Measurements from ENCODE around the gene CRYGA. TPM values are rescaled to one million over a fixed set of nuclear protein-coding genes. Genes with fewer than 3 reads are reported as not detected.
"Not testable (repeated sequence)": the region's sequence is repeated elsewhere in the genome, so short reads cannot be mapped to it uniquely, and the experiment has no call there.

Gene CRYGA
- total RNA-seq, 2 donors from 2014 or later = not detected

GRCh38 chr2:208129744-208130711 is 33.4 kb downstream of the CRYGA start, which contains the start of gene CRYGC:
Gene CRYGC (minus strand): TSS chr2:208129828. CDS start chr2:208129792, 36 bp downstream.
- H3K9me3 ChIP-seq = no peaks in the 10 kb centered on the region
- no peak for TF ChIP-seq POLR2AphosphoS5 (IDR thresholded peaks at IDR 0.05)
- no peak for TF ChIP-seq CTCF (IDR thresholded peaks at IDR 0.05)
- no peak for TF ChIP-seq POLR2A (IDR thresholded peaks at IDR 0.05)
- H3K27ac ChIP-seq = no peak within 1 kb of the TSS
- H3K36me3 ChIP-seq = no peaks in the 10 kb centered on the region
- intact Hi-C loops (cut with DNase I) = no loop called here
- H3K4me3 ChIP-seq = no peak within 1 kb of the TSS
- no peaks in the 10 kb centered on the region for H3K4me1 ChIP-seq (replicated peaks)
- H3K27me3 ChIP-seq (replicated peaks; ENCODE audit: insufficient read depth) = no peaks in the 10 kb centered on the region
- 63% methylated on average over 19 of the region's 19 CpGs for whole genome bisulfite sequencing
- DNase-seq (ENCODE audit: low spot score) = no peak

DNA sequence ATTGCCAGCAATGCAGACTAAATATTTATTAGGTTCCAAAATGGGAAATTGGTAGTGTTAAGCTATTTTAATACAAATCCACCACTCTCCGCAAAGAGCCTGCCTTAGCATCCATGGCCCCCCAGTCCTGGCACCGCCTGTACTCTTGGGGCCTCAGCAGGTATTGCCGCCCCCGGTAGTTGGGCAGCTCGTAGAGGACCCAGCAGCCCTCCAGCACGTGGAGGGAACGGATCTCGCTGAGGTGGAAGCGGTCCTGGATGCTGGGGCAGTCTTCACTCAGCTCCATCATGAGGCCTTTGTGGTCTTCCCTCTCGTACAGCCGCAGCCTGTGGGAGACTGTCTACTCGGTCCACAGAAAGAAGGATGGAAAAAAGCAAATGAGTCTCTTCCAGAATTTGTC is 35.3 kb downstream of the CRYGA start:
- no peak overlapping the region for H3K4me3 ChIP-seq
- intact Hi-C loops (cut with DNase I) = no loop called here
- H3K27ac ChIP-seq = no peak overlapping the region
- H3K9me3 ChIP-seq = no peaks in the 10 kb centered on the region
- H3K4me1 ChIP-seq (replicated peaks) = no peaks in the 10 kb centered on the region
- no peak for DNase-seq (ENCODE audit: low spot score)
- no peaks in the 10 kb centered on the region for H3K36me3 ChIP-seq
- peaks cover 2% of the 10 kb centered on the region for H3K27me3 ChIP-seq (replicated peaks; ENCODE audit: insufficient read depth)
- TF ChIP-seq POLR2A (IDR thresholded peaks at IDR 0.05) = no peak
- no peak for TF ChIP-seq CTCF (IDR thresholded peaks at IDR 0.05)
- TF ChIP-seq POLR2AphosphoS5 (IDR thresholded peaks at IDR 0.05) = no peak
- WGBS = 96% methylated on average over 12 of the region's 12 CpGs

DNA sequence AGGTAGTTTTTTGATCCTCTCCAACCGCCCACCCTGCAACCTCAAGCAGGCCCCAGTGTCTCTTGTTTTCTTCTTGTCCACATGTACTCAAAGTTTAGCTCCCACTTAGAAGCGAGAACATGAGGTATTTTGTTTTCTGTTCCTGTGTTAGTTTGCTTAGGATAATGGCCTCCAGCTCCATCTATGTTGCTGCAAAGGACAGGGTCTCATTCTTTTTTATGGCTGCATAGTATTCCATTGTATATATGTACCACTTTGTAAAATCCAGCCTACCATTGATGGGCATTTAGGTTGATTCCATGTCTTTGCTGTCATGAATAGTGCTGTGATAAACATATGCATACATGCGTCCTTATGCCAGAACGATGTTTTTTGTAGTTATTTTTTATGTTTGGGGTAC is 36.3 kb downstream of the CRYGA start:
- H3K27me3 ChIP-seq (replicated peaks; ENCODE audit: insufficient read depth) = peaks cover 2% of the 10 kb centered on the region
- H3K27ac ChIP-seq = no peak overlapping the region
- H3K36me3 ChIP-seq = no peaks in the 10 kb centered on the region
- H3K4me1 ChIP-seq (replicated peaks) = no peaks in the 10 kb centered on the region
- no peaks in the 10 kb centered on the region for H3K9me3 ChIP-seq
- no peak for TF ChIP-seq CTCF (IDR thresholded peaks at IDR 0.05)
- no peak for TF ChIP-seq POLR2A (IDR thresholded peaks at IDR 0.05)
- no peak for TF ChIP-seq POLR2AphosphoS5 (IDR thresholded peaks at IDR 0.05)
- WGBS = 98% methylated on average over 4 of the region's 4 CpGs
- DNase-seq (ENCODE audit: low spot score) = no peak
- intact Hi-C loops (cut with DNase I) = no loop called here
- H3K4me3 ChIP-seq = no peak overlapping the region

DNA sequence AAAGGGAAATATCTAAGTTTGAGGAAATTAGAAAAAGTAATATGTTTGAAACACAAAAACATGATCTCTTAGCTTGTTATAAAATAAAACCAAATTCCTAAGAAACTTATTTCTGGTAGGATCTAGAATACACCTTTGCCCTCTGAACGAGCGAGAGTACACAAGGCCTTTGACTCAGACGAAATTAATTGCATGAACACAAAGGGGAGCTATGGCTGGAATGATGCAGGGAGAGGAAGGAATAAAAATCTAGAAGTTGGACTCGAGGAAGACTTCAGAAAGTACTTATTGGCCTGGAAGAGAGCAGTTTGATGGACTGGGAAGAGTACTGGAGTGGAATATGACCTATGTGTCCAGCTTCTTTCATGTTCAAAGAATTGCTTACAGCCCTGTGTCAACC is 38.1 kb downstream of the CRYGA start:
- intact Hi-C loops (cut with DNase I) = no loop called here
- H3K4me3 ChIP-seq = no peak overlapping the region
- H3K9me3 ChIP-seq = no peaks in the 10 kb centered on the region
- no peak overlapping the region for H3K27ac ChIP-seq
- 85% methylated on average over 4 of the region's 4 CpGs for WGBS
- peaks cover 2% of the 10 kb centered on the region for H3K27me3 ChIP-seq (replicated peaks; ENCODE audit: insufficient read depth)
- no peaks in the 10 kb centered on the region for H3K4me1 ChIP-seq (replicated peaks)
- TF ChIP-seq POLR2A (IDR thresholded peaks at IDR 0.05) (no peak), CTCF (IDR thresholded peaks at IDR 0.05) (no peak), POLR2AphosphoS5 (IDR thresholded peaks at IDR 0.05) (no peak)
- no peak for DNase-seq (ENCODE audit: low spot score)
- H3K36me3 ChIP-seq = no peaks in the 10 kb centered on the region

- H3K4me3 ChIP-seq; intact Hi-C loops (cut with DNase I); DNase-seq (ENCODE audit: low spot score); H3K4me1 ChIP-seq (replicated peaks); H3K27me3 ChIP-seq (replicated peaks; ENCODE audit: insufficient read depth); H3K27ac ChIP-seq; H3K9me3 ChIP-seq; H3K36me3 ChIP-seq: not testable (repeated sequence)
- 14% methylated on average over 23 of the region's 46 CpGs for whole genome bisulfite sequencing
Measured at GRCh38 chr2:208124013-208124715, 39.2 kb downstream of the CRYGA start, which contains the start of gene CRYGD. Gene CRYGD (minus strand): TSS chr2:208124524. CDS start chr2:208124473, 51 bp downstream.

All from prostate gland (tissue), 2 donors.